Stimulated activated CD4-positive, alpha-beta T cell treated with anti-CD3 and anti-CD28 coated beads, Interleukin-15, amount 100 ng/mL, for 48 hours (primary cell): ENCODE data around the gene VCX3A.
"Not testable (repeated sequence)": the region's sequence is repeated elsewhere in the genome, so short reads cannot be mapped to it uniquely, and the experiment has no call there.

Experiments used
- DNase-seq, 2 donors: peaks; one replicate each; pipeline ENCODE4 v3.0.0-alpha.2; 2020; ENCODE audit warnings: low read depth in 2 of 2

The VCX3A gene

GRCh38 chrX:6535018-6535417 is at the start of gene VCX3A:
Gene VCX3A, minus strand, starts transcription at chrX:6535118. Its CDS starts 621 bp downstream, at chrX:6534497.
- not testable (repeated sequence) for DNase-seq

GRCh38 chrX:6574762-6575161 is 39.8 kb upstream of the VCX3A start:
- no peak for DNase-seq

GRCh38 chrX:6568031-6568430 is 33.1 kb upstream of the VCX3A start:
- no peak for DNase-seq

- DNase-seq = no peak
These were observed 24.1 kb upstream of the VCX3A start for GRCh38 chrX:6558979-6559378.

GRCh38 chrX:6557690-6558089 is 22.8 kb upstream of the VCX3A start:
- DNase-seq = no peak

- no peak for DNase-seq
These were observed 16.1 kb upstream of the VCX3A start for GRCh38 chrX:6550999-6551398.

- no peak for DNase-seq
These were observed 10.8 kb upstream of the VCX3A start for GRCh38 chrX:6545712-6546111.

- no peak for DNase-seq
These were observed 8.3 kb downstream of the VCX3A start for GRCh38 chrX:6526564-6527136.

GRCh38 chrX:6517376-6517775 is 17.5 kb downstream of the VCX3A start:
- DNase-seq = no peak

GRCh38 chrX:6506444-6506843 is 28.5 kb downstream of the VCX3A start:
- no peak for DNase-seq

GRCh38 chrX:6505960-6506359 is 29.0 kb downstream of the VCX3A start:
- no peak for DNase-seq

- DNase-seq = no peak
These were observed 34.2 kb downstream of the VCX3A start for GRCh38 chrX:6500719-6501118.

GRCh38 chrX:6498324-6498723 is 36.6 kb downstream of the VCX3A start:
- DNase-seq = no peak
